ENCODE measurements around the gene LRIG2. TPM values are rescaled to one million over a fixed set of nuclear protein-coding genes. Genes with fewer than 3 reads are reported as not detected.

The LRIG2 gene
- total and polyA plus RNA-seq, 2 of the 13 experiments (the other 11 are each of a cell fraction or from before 2014, with no cell fraction given) = 8.1 to 12.2 TPM

- TF ChIP-seq RFX5 (IDR thresholded peaks at IDR 0.05; ENCODE audit: low read depth, low read length) = no peak
- TF ChIP-seq ZNF558 (CRISPR knock-in tag; IDR thresholded peaks at IDR 0.05; ENCODE audit: borderline replicate concordance) = 0 out of 2 replicates have a peak, but pooled peaks have one; percentile 88
- TF ChIP-seq SMAD9 (CRISPR knock-in tag; IDR thresholded peaks at IDR 0.05) = 0 out of 2 replicates have a peak, but pooled peaks have one; percentile 28
- no peak for TF ChIP-seq ZNF10 (CRISPR knock-in tag; IDR thresholded peaks at IDR 0.05; ENCODE audit: borderline replicate concordance, low read depth)
- no peak for TF ChIP-seq SMARCE1 (IDR thresholded peaks at IDR 0.05; ENCODE audit: borderline replicate concordance)
- TF ChIP-seq SNAI1 (CRISPR knock-in tag; IDR thresholded peaks at IDR 0.05; ENCODE audit: borderline replicate concordance) = peak; percentile 74; the same call in 1 of the 2 replicates
- TF ChIP-seq ZNF276 (CRISPR knock-in tag; IDR thresholded peaks at IDR 0.05; ENCODE audit: low read depth) = no peak
- TF ChIP-seq ZNF616 (CRISPR knock-in tag; IDR thresholded peaks at IDR 0.05; ENCODE audit: low read depth) = 0 out of 2 replicates have a peak, but pooled peaks have one; percentile 30
- TF ChIP-seq PBX3 (CRISPR knock-in tag; IDR thresholded peaks at IDR 0.05; ENCODE audit: borderline replicate concordance) = 0 out of 2 replicates have a peak, but pooled peaks have one; percentile 66
- 0 out of 2 replicates have a peak, but pooled peaks have one; percentile 45 for TF ChIP-seq ZNF891 (CRISPR knock-in tag; IDR thresholded peaks at IDR 0.05)
- 0 out of 2 replicates have a peak, but pooled peaks have one; percentile 30 for TF ChIP-seq ZNF563 (CRISPR knock-in tag; IDR thresholded peaks at IDR 0.05)
- TF ChIP-seq ZFYVE20 (CRISPR knock-in tag; IDR thresholded peaks at IDR 0.05; ENCODE audit: borderline replicate concordance, low read depth) = no peak
- TF ChIP-seq MAZ (IDR thresholded peaks at IDR 0.05; ENCODE audit: borderline replicate concordance, low read depth, low read length) = peak; percentile 62; the same call in 1 of the 2 replicates
- peak; percentile 81; the same call in 1 of the 2 replicates for TF ChIP-seq MAZ (CRISPR knock-in tag; IDR thresholded peaks at IDR 0.05; ENCODE audit: low read depth)
- no peak for TF ChIP-seq KDM6A (CRISPR knock-in tag; IDR thresholded peaks at IDR 0.05; ENCODE audit: low read depth)
- TF ChIP-seq IKZF5 (CRISPR knock-in tag; IDR thresholded peaks at IDR 0.05) = peak; percentile 58; the same call in 1 of the 2 replicates
- TF ChIP-seq, protein P1, sequence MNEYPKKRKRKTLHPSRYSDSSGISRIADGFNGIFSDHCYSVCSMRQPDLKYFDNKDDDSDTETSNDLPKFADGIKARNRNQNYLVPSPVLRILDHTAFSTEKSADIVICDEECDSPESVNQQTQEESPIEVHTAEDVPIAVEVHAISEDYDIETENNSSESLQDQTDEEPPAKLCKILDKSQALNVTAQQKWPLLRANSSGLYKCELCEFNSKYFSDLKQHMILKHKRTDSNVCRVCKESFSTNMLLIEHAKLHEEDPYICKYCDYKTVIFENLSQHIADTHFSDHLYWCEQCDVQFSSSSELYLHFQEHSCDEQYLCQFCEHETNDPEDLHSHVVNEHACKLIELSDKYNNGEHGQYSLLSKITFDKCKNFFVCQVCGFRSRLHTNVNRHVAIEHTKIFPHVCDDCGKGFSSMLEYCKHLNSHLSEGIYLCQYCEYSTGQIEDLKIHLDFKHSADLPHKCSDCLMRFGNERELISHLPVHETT (CRISPR knock-in tag; conservative IDR thresholded peaks at IDR 0.05) = no peak
- 0 out of 2 replicates have a peak, but pooled peaks have one; percentile 25 for TF ChIP-seq BRF2 (CRISPR knock-in tag; IDR thresholded peaks at IDR 0.05)
- 0 out of 2 replicates have a peak, but pooled peaks have one; percentile 62 for TF ChIP-seq EEA1 (CRISPR knock-in tag; IDR thresholded peaks at IDR 0.05; ENCODE audit: borderline replicate concordance)
- TF ChIP-seq CBX1 (IDR thresholded peaks at IDR 0.05; ENCODE audit: low read depth) = no peak
These were observed at the start of gene LRIG2 (continued) for GRCh38 chr1:113072757-113073478.

Data from HepG2 (cell line).